ENCODE results near the gene RINL. TPM values are rescaled to one million over a fixed set of nuclear protein-coding genes. Genes with fewer than 3 reads are reported as not detected.

Gene RINL
- 0.84 TPM in 1 of 2 replicates, not detected in the other for total RNA-seq (2014; rRNA removed; shearing (Covaris generic))

- H3K27ac ChIP-seq = no peak within 1 kb of the TSS
- no peaks in the 10 kb centered on the region for H3K4me1 ChIP-seq (replicated peaks)
- H3K4me3 ChIP-seq = no peak within 1 kb of the TSS
- no peaks in the 10 kb centered on the region for H3K27me3 ChIP-seq (replicated peaks)
- no peaks in the 10 kb centered on the region for H3K9me3 ChIP-seq (replicated peaks)
- H3K36me3 ChIP-seq = no peaks in the 10 kb centered on the region
- no peak for DNase-seq (ENCODE audit: low read depth in 1 of 2, low spot score in 2 of 2)
These were observed at the start of gene RINL for GRCh38 chr19:38877781-38878574. Gene RINL (minus strand): TSS chr19:38878275. CDS start chr19:38876742, 1,533 bp downstream.

- H3K27ac ChIP-seq = no peak overlapping the region
- no peaks in the 10 kb centered on the region for H3K9me3 ChIP-seq (replicated peaks)
- H3K4me1 ChIP-seq (replicated peaks) = no peaks in the 10 kb centered on the region
- DNase-seq (ENCODE audit: low read depth in 1 of 2, low spot score in 2 of 2) = no peak
- peaks cover 20% of the 10 kb centered on the region for H3K36me3 ChIP-seq
- H3K4me3 ChIP-seq = no peak overlapping the region
- H3K27me3 ChIP-seq (replicated peaks) = no peaks in the 10 kb centered on the region
These were observed 46.3 kb upstream of the RINL start for GRCh38 chr19:38924388-38924787.

- Histone ChIP-seq H3K27ac (no peak overlapping the region), H3K36me3 (peaks cover 20% of the 10 kb centered on the region), H3K9me3 (replicated peaks) (no peaks in the 10 kb centered on the region), H3K4me3 (no peak overlapping the region), H3K27me3 (replicated peaks) (no peaks in the 10 kb centered on the region), H3K4me1 (replicated peaks) (no peaks in the 10 kb centered on the region)
- no peak for DNase-seq (ENCODE audit: low read depth in 1 of 2, low spot score in 2 of 2)
These were observed 44.4 kb upstream of the RINL start for GRCh38 chr19:38922482-38922881.

GRCh38 chr19:38921420-38922274, 43.6 kb upstream of the RINL start:
- H3K27ac ChIP-seq = no peak overlapping the region
- no peaks in the 10 kb centered on the region for H3K27me3 ChIP-seq (replicated peaks)
- no peaks in the 10 kb centered on the region for H3K9me3 ChIP-seq (replicated peaks)
- no peak overlapping the region for H3K4me3 ChIP-seq
- H3K4me1 ChIP-seq (replicated peaks) = no peaks in the 10 kb centered on the region
- no peak for DNase-seq (ENCODE audit: low read depth in 1 of 2, low spot score in 2 of 2)
- peaks cover 20% of the 10 kb centered on the region for H3K36me3 ChIP-seq

GRCh38 chr19:38920602-38921419, 42.7 kb upstream of the RINL start:
- H3K4me3 ChIP-seq = no peak overlapping the region
- H3K9me3 ChIP-seq (replicated peaks) = no peaks in the 10 kb centered on the region
- no peaks in the 10 kb centered on the region for H3K4me1 ChIP-seq (replicated peaks)
- H3K27me3 ChIP-seq (replicated peaks) = no peaks in the 10 kb centered on the region
- H3K27ac ChIP-seq = no peak overlapping the region
- H3K36me3 ChIP-seq = peaks cover 18% of the 10 kb centered on the region
- DNase-seq (ENCODE audit: low read depth in 1 of 2, low spot score in 2 of 2) = no peak

GRCh38 chr19:38919837-38920601, 41.9 kb upstream of the RINL start:
- no peak for DNase-seq (ENCODE audit: low read depth in 1 of 2, low spot score in 2 of 2)
- Histone ChIP-seq H3K4me3 (no peak overlapping the region), H3K4me1 (replicated peaks) (no peaks in the 10 kb centered on the region), H3K9me3 (replicated peaks) (no peaks in the 10 kb centered on the region), H3K36me3 (peaks cover 12% of the 10 kb centered on the region), H3K27me3 (replicated peaks) (no peaks in the 10 kb centered on the region), H3K27ac (no peak overlapping the region)

GRCh38 chr19:38918526-38918925, 40.5 kb upstream of the RINL start:
- Histone ChIP-seq H3K4me1 (replicated peaks) (no peaks in the 10 kb centered on the region), H3K4me3 (no peak overlapping the region), H3K27me3 (replicated peaks) (no peaks in the 10 kb centered on the region), H3K9me3 (replicated peaks) (no peaks in the 10 kb centered on the region), H3K27ac (no peak overlapping the region), H3K36me3 (peaks cover 3% of the 10 kb centered on the region; the same call in 1 of the 2 replicates)
- DNase-seq (ENCODE audit: low read depth in 1 of 2, low spot score in 2 of 2) = no peak

- Histone ChIP-seq H3K36me3 (peaks cover 3% of the 10 kb centered on the region; the same call in 1 of the 2 replicates), H3K27me3 (replicated peaks) (no peaks in the 10 kb centered on the region), H3K27ac (no peak overlapping the region), H3K9me3 (replicated peaks) (no peaks in the 10 kb centered on the region), H3K4me1 (replicated peaks) (no peaks in the 10 kb centered on the region), H3K4me3 (no peak overlapping the region)
- DNase-seq (ENCODE audit: low read depth in 1 of 2, low spot score in 2 of 2) = no peak
These were observed 39.9 kb upstream of the RINL start for GRCh38 chr19:38917921-38918491.

GRCh38 chr19:38917516-38917915, 39.4 kb upstream of the RINL start:
- Histone ChIP-seq H3K27me3 (replicated peaks) (no peaks in the 10 kb centered on the region), H3K9me3 (replicated peaks) (no peaks in the 10 kb centered on the region), H3K36me3 (peaks cover 3% of the 10 kb centered on the region; the same call in 1 of the 2 replicates), H3K4me3 (no peak overlapping the region), H3K27ac (no peak overlapping the region), H3K4me1 (replicated peaks) (no peaks in the 10 kb centered on the region)
- no peak for DNase-seq (ENCODE audit: low read depth in 1 of 2, low spot score in 2 of 2)

GRCh38 chr19:38915329-38916321, 37.5 kb upstream of the RINL start:
- Histone ChIP-seq H3K4me1 (replicated peaks) (no peaks in the 10 kb centered on the region), H3K36me3 (no peaks in the 10 kb centered on the region; the same call in 1 of the 2 replicates), H3K27ac (no peak overlapping the region), H3K9me3 (replicated peaks) (no peaks in the 10 kb centered on the region), H3K4me3 (no peak overlapping the region), H3K27me3 (replicated peaks) (no peaks in the 10 kb centered on the region)
- no peak for DNase-seq (ENCODE audit: low read depth in 1 of 2, low spot score in 2 of 2)

GRCh38 chr19:38913958-38914357, 35.9 kb upstream of the RINL start:
- H3K4me1 ChIP-seq (replicated peaks) = no peaks in the 10 kb centered on the region
- H3K4me3 ChIP-seq = no peak overlapping the region
- peaks cover under 1% of the 10 kb centered on the region; the same call in 1 of the 2 replicates for H3K36me3 ChIP-seq

More at GRCh38 chr19:38913958-38914357, 35.9 kb upstream of the RINL start:
- no peak for DNase-seq (ENCODE audit: low read depth in 1 of 2, low spot score in 2 of 2)
- Histone ChIP-seq H3K27ac (no peak overlapping the region), H3K27me3 (replicated peaks) (no peaks in the 10 kb centered on the region), H3K9me3 (replicated peaks) (no peaks in the 10 kb centered on the region)

Data from SJSA1 (cell line).